Measurements from ENCODE around the gene PCDHA1. TPM values are rescaled to one million over a fixed set of nuclear protein-coding genes. Genes with fewer than 3 reads are reported as not detected.
"Not testable (repeated sequence)": the region's sequence is repeated elsewhere in the genome, so short reads cannot be mapped to it uniquely, and the experiment has no call there.

The PCDHA1 gene
- total RNA-seq, 6 donors from 2014 or later, result 0.13 TPM; not detected in 5

GRCh38 chr5:140808889-140809291, 22.9 kb downstream of the PCDHA1 start:
- no peak overlapping the region for H3K27ac ChIP-seq
- H3K36me3 ChIP-seq, result no peaks in the 10 kb centered on the region
- H3K27me3 ChIP-seq, result no peaks in the 10 kb centered on the region
- no peak overlapping the region for H3K4me3 ChIP-seq
- DNase-seq, result peak in 1 of 2 donors; percentile 85
- peak in 1 of 2 donors; percentile 8 for ATAC-seq (ENCODE audit: low FRiP score in 2 of 2)
- H3K9me3 ChIP-seq, result peaks cover 0 to 35% (median 32%) of the 10 kb centered on the region in 4 donors
- TF ChIP-seq POLR2A (IDR thresholded peaks at IDR 0.05) (no peak), POLR2AphosphoS5 (IDR thresholded peaks at IDR 0.05) (no peak), EP300 (IDR thresholded peaks at IDR 0.05) (no peak)
- TF ChIP-seq, protein P1, sequence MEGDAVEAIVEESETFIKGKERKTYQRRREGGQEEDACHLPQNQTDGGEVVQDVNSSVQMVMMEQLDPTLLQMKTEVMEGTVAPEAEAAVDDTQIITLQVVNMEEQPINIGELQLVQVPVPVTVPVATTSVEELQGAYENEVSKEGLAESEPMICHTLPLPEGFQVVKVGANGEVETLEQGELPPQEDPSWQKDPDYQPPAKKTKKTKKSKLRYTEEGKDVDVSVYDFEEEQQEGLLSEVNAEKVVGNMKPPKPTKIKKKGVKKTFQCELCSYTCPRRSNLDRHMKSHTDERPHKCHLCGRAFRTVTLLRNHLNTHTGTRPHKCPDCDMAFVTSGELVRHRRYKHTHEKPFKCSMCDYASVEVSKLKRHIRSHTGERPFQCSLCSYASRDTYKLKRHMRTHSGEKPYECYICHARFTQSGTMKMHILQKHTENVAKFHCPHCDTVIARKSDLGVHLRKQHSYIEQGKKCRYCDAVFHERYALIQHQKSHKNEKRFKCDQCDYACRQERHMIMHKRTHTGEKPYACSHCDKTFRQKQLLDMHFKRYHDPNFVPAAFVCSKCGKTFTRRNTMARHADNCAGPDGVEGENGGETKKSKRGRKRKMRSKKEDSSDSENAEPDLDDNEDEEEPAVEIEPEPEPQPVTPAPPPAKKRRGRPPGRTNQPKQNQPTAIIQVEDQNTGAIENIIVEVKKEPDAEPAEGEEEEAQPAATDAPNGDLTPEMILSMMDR (IDR thresholded peaks at IDR 0.05), result no peak
- WGBS, 2 donors, result 80% methylated on average over 43 of the region's 43 CpGs; no CpG with 5 or more reads in 1 of the 2 donors
- no peaks in the 10 kb centered on the region for H3K4me1 ChIP-seq

- ATAC-seq (ENCODE audit: low FRiP score in 2 of 2) (no peak), DNase-seq (peak in 1 of 2 donors; percentile 69)
- H3K36me3 ChIP-seq, result no peaks in the 10 kb centered on the region
Measured at GRCh38 chr5:140821375-140822280, 35.7 kb downstream of the PCDHA1 start, which contains the start of gene PCDHA5. PCDHA5 (plus strand) TSS chr5:140821613.

GRCh38 chr5:140822281-140822629, 36.3 kb downstream of the PCDHA1 start:
- no peaks in the 10 kb centered on the region for H3K36me3 ChIP-seq
- TF ChIP-seq EP300 (IDR thresholded peaks at IDR 0.05) (no peak), POLR2A (IDR thresholded peaks at IDR 0.05) (no peak), POLR2AphosphoS5 (IDR thresholded peaks at IDR 0.05) (no peak)
- TF ChIP-seq, protein P1 (IDR thresholded peaks at IDR 0.05), result no peak
- no peaks in the 10 kb centered on the region for H3K4me1 ChIP-seq
- H3K4me3 ChIP-seq, result no peak overlapping the region
- no peak for ATAC-seq (ENCODE audit: low FRiP score in 2 of 2)
- DNase-seq, result no peak
- peaks cover 0 to 3% (median 0%) of the 10 kb centered on the region in 4 donors for H3K27me3 ChIP-seq
- no peak overlapping the region for H3K27ac ChIP-seq
- 26 to 27% methylated on average over 6 of the region's 6 CpGs for WGBS, 2 donors
- peaks cover 0 to 29% (median 18%) of the 10 kb centered on the region in 4 donors for H3K9me3 ChIP-seq

More at GRCh38 chr5:140821375-140822280, 35.7 kb downstream of the PCDHA1 start, which contains the start of gene PCDHA5:
- Histone ChIP-seq H3K27ac (no peak within 1 kb of the TSS), H3K27me3 (peaks cover 0 to 3% (median 0%) of the 10 kb centered on the region in 4 donors), H3K4me3 (peak within 1 kb of the TSS in 1 of 4 donors; percentile 5), H3K9me3 (peaks cover 0 to 29% (median 20%) of the 10 kb centered on the region in 4 donors), H3K4me1 (no peaks in the 10 kb centered on the region)
- 36% methylated on average over 26 to 39 of the region's 39 CpGs for WGBS, 2 donors
- TF ChIP-seq, protein P1 (IDR thresholded peaks at IDR 0.05), result peak in 2 of 6 experiments; percentile 17 to 20
- TF ChIP-seq POLR2A (IDR thresholded peaks at IDR 0.05), result no peak

DNA sequence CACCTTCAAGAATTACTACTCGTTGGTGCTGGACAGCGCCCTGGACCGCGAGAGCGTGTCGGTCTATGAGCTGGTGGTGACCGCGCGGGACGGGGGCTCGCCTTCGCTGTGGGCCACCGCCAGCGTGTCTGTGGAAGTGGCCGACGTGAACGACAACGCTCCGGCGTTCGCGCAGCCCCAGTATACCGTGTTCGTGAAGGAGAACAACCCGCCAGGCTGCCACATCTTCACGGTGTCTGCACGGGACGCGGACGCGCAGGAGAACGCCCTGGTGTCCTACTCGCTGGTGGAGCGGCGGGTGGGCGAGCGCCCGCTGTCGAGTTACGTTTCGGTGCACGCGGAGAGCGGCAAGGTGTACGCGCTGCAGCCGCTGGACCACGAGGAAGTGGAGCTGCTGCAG, 37.0 kb downstream of the PCDHA1 start:
- not testable (repeated sequence) for H3K27ac ChIP-seq; ATAC-seq (ENCODE audit: low FRiP score in 2 of 2); H3K4me3 ChIP-seq; H3K4me1 ChIP-seq; H3K36me3 ChIP-seq; H3K27me3 ChIP-seq
- peaks cover 0 to 35% (median 23%) of the 10 kb centered on the region in 4 donors for H3K9me3 ChIP-seq
- DNase-seq, result peak in 1 of 2 donors; percentile 80
- 66% methylated on average over 37 of the region's 48 CpGs; no CpG with 5 or more reads in 1 of the 2 donors for WGBS, 2 donors

DNA sequence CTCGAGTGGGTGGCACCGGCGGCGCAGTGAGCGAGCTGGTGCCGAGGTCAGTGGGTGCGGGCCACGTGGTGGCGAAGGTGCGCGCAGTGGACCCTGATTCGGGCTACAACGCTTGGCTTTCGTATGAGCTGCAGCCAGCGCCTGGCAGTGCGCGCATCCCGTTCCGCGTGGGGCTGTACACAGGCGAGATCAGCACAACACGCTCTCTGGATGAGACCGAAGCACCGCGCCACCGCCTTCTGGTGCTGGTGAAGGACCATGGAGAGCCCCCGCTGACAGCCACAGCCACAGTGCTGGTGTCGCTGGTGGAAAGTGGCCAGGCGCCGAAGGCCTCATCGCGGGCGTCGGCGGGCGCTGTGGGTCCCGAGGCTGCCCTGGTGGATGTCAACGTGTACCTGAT, 37.5 kb downstream of the PCDHA1 start:
- H3K4me1 ChIP-seq, result no peaks in the 10 kb centered on the region
- peak; percentile 19 to 80 for DNase-seq
- no peak overlapping the region for H3K27ac ChIP-seq
- peaks cover 0 to 41% (median 28%) of the 10 kb centered on the region in 4 donors for H3K9me3 ChIP-seq
- WGBS, 2 donors, result 48 to 71% methylated on average over 8 to 28 of the region's 38 CpGs
- no peak for ATAC-seq (ENCODE audit: low FRiP score in 2 of 2)
- H3K36me3 ChIP-seq, result no peaks in the 10 kb centered on the region
- TF ChIP-seq POLR2AphosphoS5 (IDR thresholded peaks at IDR 0.05), result no peak
- TF ChIP-seq EP300 (IDR thresholded peaks at IDR 0.05), result no peak
- no peak for TF ChIP-seq POLR2A (IDR thresholded peaks at IDR 0.05)
- TF ChIP-seq, protein P1 (IDR thresholded peaks at IDR 0.05), result no peak
- H3K27me3 ChIP-seq, result peaks cover 0 to 3% (median 0%) of the 10 kb centered on the region in 4 donors
- no peak overlapping the region for H3K4me3 ChIP-seq
